Activated CD8-positive, alpha-beta T cell treated with anti-CD3 and anti-CD28 coated beads for 36 hours (primary cell): ENCODE data around the gene IMPDH1. TPM values are rescaled to one million over a fixed set of nuclear protein-coding genes. Genes with fewer than 3 reads are reported as not detected.

Experiments
- ATAC-seq: fragments of 200-7000 bp; cut with Tn5 transposase; one replicate; pipeline ENCODE4 v1.10.0; 2021; ENCODE audit warnings: mild to moderate bottlenecking, moderate library complexity
- CTCF ChIA-PET: fragments of 350-600 bp; sonication (Branson Sonifier 250); formaldehyde crosslinking; loops from one replicate; lab custom pipeline; 2021; ENCODE audit warnings: antibody characterized with exemption; lab: Charles Lee
- POLR2A ChIA-PET: fragments of 350-600 bp; sonication (Branson Sonifier 250); formaldehyde crosslinking; loops from one replicate; lab custom pipeline; 2021; ENCODE audit warnings: antibody characterized with exemption; lab: Charles Lee
- DNase-seq: peaks from one replicate; pipeline ENCODE4 v3.0.0-alpha.2; 2020
- H3K27ac Mint-ChIP-seq: one replicate; pipeline ENCODE4 v1.8.0; 2021; ENCODE audit warnings: mild to moderate bottlenecking, mixed read lengths
- H3K27me3 Mint-ChIP-seq: one replicate; pipeline ENCODE4 v1.8.0; 2021; ENCODE audit warnings: mixed read lengths
- H3K36me3 Mint-ChIP-seq: one replicate; pipeline ENCODE4 v1.8.0; 2021; ENCODE audit warnings: low read depth, mixed read lengths
- H3K4me1 Mint-ChIP-seq: one replicate; pipeline ENCODE4 v1.8.0; 2021; ENCODE audit warnings: low read depth, mixed read lengths
- H3K4me3 Mint-ChIP-seq: one replicate; pipeline ENCODE4 v1.8.0; 2021; ENCODE audit warnings: mild to moderate bottlenecking, moderate library complexity, mixed read lengths
- H3K9me3 Mint-ChIP-seq: one replicate; pipeline ENCODE4 v1.8.0; 2021; ENCODE audit warnings: mixed read lengths
- intact Hi-C: fragments of 100-400 bp; cut with micrococcal nuclease; formaldehyde crosslinking; loops from one replicate; pipeline ENCODE4 v1.10.0; 2022
- total RNA-seq, 2 experiments: library from RNA; stranded (reverse); gene quantifications; one replicate each; pipeline ENCODE4 v1.2.3, GENCODE V29; 2021
- TF ChIP-seq, protein P1 (sequence below): fragments of 200-600 bp; IDR thresholded peaks from one replicate; pipeline ENCODE4 v1.8.0; 2022; ENCODE audit warnings: antibody characterized with exemption, mild to moderate bottlenecking

IMPDH1 gene
- total RNA-seq, 2 experiments from 2014 or later, result 60.5 to 68.1 TPM

DNA sequence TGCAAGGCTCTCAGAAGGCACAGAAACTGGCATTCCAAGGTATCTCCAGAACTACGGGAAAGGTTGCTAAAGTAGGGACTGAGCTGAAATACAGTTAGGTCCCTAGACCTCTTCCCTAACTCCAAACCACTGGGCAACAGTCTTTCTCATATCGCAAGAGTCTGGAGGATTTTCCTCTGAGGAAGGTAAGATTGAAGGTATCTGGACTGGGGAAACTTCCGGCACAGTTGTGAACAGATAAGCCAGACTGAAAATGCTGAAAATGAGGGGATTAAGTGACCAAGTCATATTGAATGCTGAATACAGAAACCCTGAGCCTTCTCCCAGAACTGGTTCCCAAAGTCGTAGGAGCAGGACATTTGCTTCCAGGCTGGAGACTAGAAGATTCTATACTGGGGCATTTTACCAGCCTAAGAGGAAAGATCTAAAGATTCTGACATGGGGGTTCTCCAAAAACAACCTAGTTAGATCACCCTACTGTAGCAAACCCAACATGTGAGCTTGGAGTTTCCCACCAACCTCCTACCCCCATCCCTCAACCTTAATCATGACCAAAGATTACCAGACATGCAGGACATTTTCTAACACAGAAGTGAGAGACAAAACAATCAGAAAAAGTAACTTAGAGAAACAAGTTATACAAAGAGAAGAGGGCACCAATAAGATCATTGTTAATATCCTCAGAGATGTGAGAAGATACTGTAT lies 45.5 kb downstream of the IMPDH1 start:
- Mint-ChIP-seq H3K36me3 (no peaks in the 10 kb centered on the region), H3K4me1 (peaks cover 19% of the 10 kb centered on the region), H3K27me3 (peaks cover 48% of the 10 kb centered on the region), H3K9me3 (no peaks in the 10 kb centered on the region), H3K4me3 (no peak overlapping the region), H3K27ac (no peak overlapping the region)
- ChIA-PET CTCF (interaction anchor here (1.4 to 8.0 kb wide), 3 partner anchors 9 to 23 kb away, joined by 5 to 52 read pairs (median 5); no protein-coding TSS in a partner anchor), POLR2A (no interaction called here)
- intact Hi-C loops, result no loop called here
- no peak for ATAC-seq
- TF ChIP-seq, protein P1, sequence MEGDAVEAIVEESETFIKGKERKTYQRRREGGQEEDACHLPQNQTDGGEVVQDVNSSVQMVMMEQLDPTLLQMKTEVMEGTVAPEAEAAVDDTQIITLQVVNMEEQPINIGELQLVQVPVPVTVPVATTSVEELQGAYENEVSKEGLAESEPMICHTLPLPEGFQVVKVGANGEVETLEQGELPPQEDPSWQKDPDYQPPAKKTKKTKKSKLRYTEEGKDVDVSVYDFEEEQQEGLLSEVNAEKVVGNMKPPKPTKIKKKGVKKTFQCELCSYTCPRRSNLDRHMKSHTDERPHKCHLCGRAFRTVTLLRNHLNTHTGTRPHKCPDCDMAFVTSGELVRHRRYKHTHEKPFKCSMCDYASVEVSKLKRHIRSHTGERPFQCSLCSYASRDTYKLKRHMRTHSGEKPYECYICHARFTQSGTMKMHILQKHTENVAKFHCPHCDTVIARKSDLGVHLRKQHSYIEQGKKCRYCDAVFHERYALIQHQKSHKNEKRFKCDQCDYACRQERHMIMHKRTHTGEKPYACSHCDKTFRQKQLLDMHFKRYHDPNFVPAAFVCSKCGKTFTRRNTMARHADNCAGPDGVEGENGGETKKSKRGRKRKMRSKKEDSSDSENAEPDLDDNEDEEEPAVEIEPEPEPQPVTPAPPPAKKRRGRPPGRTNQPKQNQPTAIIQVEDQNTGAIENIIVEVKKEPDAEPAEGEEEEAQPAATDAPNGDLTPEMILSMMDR, result no peak
- DNase-seq, result no peak

DNA sequence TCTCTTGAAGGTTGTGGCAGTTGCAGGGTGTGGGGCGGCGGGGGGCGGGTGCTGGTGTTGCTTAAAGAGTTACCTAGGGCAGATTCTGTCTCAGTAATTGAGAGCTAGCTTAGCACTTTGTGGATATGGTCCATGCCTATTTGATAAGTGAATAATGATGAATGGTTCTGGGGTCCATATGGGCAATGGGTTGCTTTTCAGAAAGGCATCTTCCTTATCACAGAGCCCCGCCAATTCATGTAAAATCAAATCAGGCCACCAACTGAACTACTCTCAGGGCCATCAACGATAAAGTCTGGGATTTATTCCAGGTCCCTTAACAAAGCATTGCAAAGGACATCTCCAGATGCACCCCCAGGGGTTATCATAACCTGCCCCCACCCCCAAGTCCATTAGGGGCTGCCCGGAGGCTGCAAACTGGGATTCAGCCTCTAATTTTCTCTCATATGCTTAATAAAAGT lies 46.5 kb downstream of the IMPDH1 start:
- ChIA-PET CTCF (interaction anchor here (1.4 to 8.0 kb wide), 6 partner anchors 9 to 62 kb away, joined by 3 to 52 read pairs (median 6); no protein-coding TSS in a partner anchor), POLR2A (interaction anchor here (2.3 kb wide), 1 partner anchor 39 kb away, joined by 5 read pairs; no protein-coding TSS in a partner anchor)
- intact Hi-C loops, result no loop called here
- Mint-ChIP-seq H3K36me3 (no peaks in the 10 kb centered on the region), H3K27ac (no peak overlapping the region), H3K27me3 (peaks cover 52% of the 10 kb centered on the region), H3K4me3 (no peak overlapping the region), H3K4me1 (peaks cover 19% of the 10 kb centered on the region), H3K9me3 (no peaks in the 10 kb centered on the region)
- no peak for DNase-seq
- no peak for ATAC-seq
- TF ChIP-seq, protein P1, result no peak

- intact Hi-C loops, result no loop called here
- peaks cover 19% of the 10 kb centered on the region for H3K4me1 Mint-ChIP-seq
- ChIA-PET CTCF (interaction anchor here (1.0 to 8.0 kb wide), 9 partner anchors 9 to 63 kb away, joined by 3 to 52 read pairs (median 6); no protein-coding TSS in a partner anchor), POLR2A (interaction anchor here (2.3 kb wide), 1 partner anchor 40 kb away, joined by 5 read pairs; no protein-coding TSS in a partner anchor)
- DNase-seq, result no peak
- H3K9me3 Mint-ChIP-seq, result no peaks in the 10 kb centered on the region
- ATAC-seq, result peak; percentile 64
- H3K27ac Mint-ChIP-seq, result peak overlapping the region; percentile 15
- peak overlapping the region; percentile 64 for H3K4me3 Mint-ChIP-seq
- H3K36me3 Mint-ChIP-seq, result no peaks in the 10 kb centered on the region
- TF ChIP-seq, protein P1, result no peak
- peaks cover 54% of the 10 kb centered on the region for H3K27me3 Mint-ChIP-seq
These were observed 47.1 kb downstream of the IMPDH1 start for GRCh38 chr7:128362670-128363069.

- peaks cover 19% of the 10 kb centered on the region for H3K4me1 Mint-ChIP-seq
- ATAC-seq, result peak; percentile 63
- ChIA-PET POLR2A (interaction anchor here (2.3 kb wide), 1 partner anchor 41 kb away, joined by 5 read pairs; no protein-coding TSS in a partner anchor), CTCF (interaction anchor here (0.9 to 8.0 kb wide), 11 partner anchors 10 to 66 kb away, joined by 3 to 52 read pairs (median 5); no protein-coding TSS in a partner anchor)
- peak within 1 kb of the TSS; percentile 64 for H3K4me3 Mint-ChIP-seq
- H3K36me3 Mint-ChIP-seq, result no peaks in the 10 kb centered on the region
- H3K27me3 Mint-ChIP-seq, result peaks cover 51% of the 10 kb centered on the region
- TF ChIP-seq, protein P1, result no peak
- peak; percentile 45 for DNase-seq
- H3K27ac Mint-ChIP-seq, result peak within 1 kb of the TSS; percentile 15
- intact Hi-C loops, result no loop called here
- H3K9me3 Mint-ChIP-seq, result no peaks in the 10 kb centered on the region
These were observed 48.1 kb downstream of the IMPDH1 start, which contains the start of gene PRRT4 for GRCh38 chr7:128361411-128362379. Gene PRRT4 (minus strand): TSS chr7:128361690.
